Mesenchymal stem cell (in vitro differentiated cells and primary cell): ENCODE results near the gene TM9SF3.

Experiments
- DNase-seq: peaks from one replicate; pipeline ENCODE4 v3.0.0-alpha.2; 2013
- H2AFZ ChIP-seq: one replicate; pipeline ENCODE4 v1.6.1; 2013; ENCODE audit warnings: low read depth, mild to moderate bottlenecking, control low read depth, inconsistent platforms, low read length, moderate library complexity
- H2AK5ac ChIP-seq: 2 replicates; pipeline ENCODE4 v1.6.1; 2013; ENCODE audit warnings: low read length, moderate library complexity, mild to moderate bottlenecking, inconsistent platforms; ENCODE audit not compliant: severe bottlenecking
- H2BK120ac ChIP-seq: one replicate; pipeline ENCODE4 v1.6.1; 2013; ENCODE audit warnings: low read depth, mild to moderate bottlenecking, inconsistent platforms, low read length, moderate library complexity
- H2BK12ac ChIP-seq, 2 experiments: one replicate each; pipeline ENCODE4 v1.6.1; 2013; ENCODE audit warnings: inconsistent platforms in 2 of 2, low read length in 2 of 2, mild to moderate bottlenecking in 2 of 2, moderate library complexity in 2 of 2, control low read depth in 1 of 2
- H2BK15ac ChIP-seq: one replicate; pipeline ENCODE4 v1.6.1; 2013; ENCODE audit warnings: mild to moderate bottlenecking, low read depth, inconsistent platforms; ENCODE audit not compliant: poor library complexity, severe bottlenecking
- H2BK5ac ChIP-seq: 2 replicates; pipeline ENCODE4 v1.6.1; 2013; ENCODE audit warnings: low read depth, mild to moderate bottlenecking, low read length, control low read depth, inconsistent platforms; ENCODE audit not compliant: poor library complexity, severe bottlenecking
- H3K14ac ChIP-seq, 2 experiments: one replicate each; pipeline ENCODE4 v1.6.1; 2013; ENCODE audit warnings: inconsistent platforms in 2 of 2, low read length in 2 of 2, control low read depth in 1 of 2, mild to moderate bottlenecking in 1 of 2, moderate library complexity in 1 of 2
- H3K18ac ChIP-seq, 2 experiments: one replicate each; pipeline ENCODE4 v1.6.1; 2013; ENCODE audit warnings: inconsistent platforms in 2 of 2, low read length in 2 of 2, control low read depth in 1 of 2, low read depth in 1 of 2, mild to moderate bottlenecking in 1 of 2
- H3K23ac ChIP-seq, 2 experiments: one replicate each; pipeline ENCODE4 v1.6.1; 2013; ENCODE audit warnings: inconsistent platforms in 2 of 2, low read length in 2 of 2, mild to moderate bottlenecking in 2 of 2, moderate library complexity in 2 of 2, control low read depth in 1 of 2
- H3K27ac ChIP-seq: 2 replicates; pipeline ENCODE4 v1.5.1; 2013; ENCODE audit warnings: mild to moderate bottlenecking, moderate library complexity, low read length, control low read depth, inconsistent platforms; ENCODE audit not compliant: poor library complexity, severe bottlenecking
- H3K27me3 ChIP-seq, 2 experiments: 2 replicates each; pipeline versions ENCODE4 v1.6.1 to v1.7.0; 2013; ENCODE audit warnings: low read length in 2 of 2, mild to moderate bottlenecking in 2 of 2, moderate library complexity in 2 of 2, control low read depth in 1 of 2, inconsistent platforms in 1 of 2; ENCODE audit not compliant: control insufficient read depth in 1 of 2, insufficient read depth in 1 of 2
- H3K36me3 ChIP-seq, 2 experiments: 2 replicates each; pipeline versions ENCODE4 v1.6.1 to v1.7.0; 2013; ENCODE audit warnings: low read length in 2 of 2, control low read depth in 1 of 2, inconsistent platforms in 1 of 2, low read depth in 1 of 2, mild to moderate bottlenecking in 1 of 2; ENCODE audit not compliant: insufficient read depth in 2 of 2, control insufficient read depth in 1 of 2
- H3K4ac ChIP-seq, 2 experiments: one replicate each; pipeline ENCODE4 v1.6.1; 2013; ENCODE audit warnings: inconsistent platforms in 2 of 2, low read length in 2 of 2, mild to moderate bottlenecking in 2 of 2, moderate library complexity in 2 of 2, control low read depth in 1 of 2, low read depth in 1 of 2
- H3K4me1 ChIP-seq: 2 replicates; pipeline ENCODE4 v1.6.1; 2013; ENCODE audit warnings: low read depth, low read length, control low read depth; ENCODE audit not compliant: control insufficient read depth, insufficient read depth
- H3K4me2 ChIP-seq: 2 replicates; pipeline ENCODE4 v1.6.1; 2013; ENCODE audit warnings: low read length, mild to moderate bottlenecking, inconsistent platforms; ENCODE audit not compliant: poor library complexity, severe bottlenecking
- H3K4me3 ChIP-seq, 2 experiments: 2 replicates each; pipeline versions ENCODE4 v1.5.1 to v1.7.0; 2013; ENCODE audit warnings: low read length in 2 of 2, mild to moderate bottlenecking in 2 of 2, control low read depth in 1 of 2, low read depth in 1 of 2; ENCODE audit not compliant: insufficient read depth in 1 of 2
- H3K79me1 ChIP-seq: replicated peaks from 2 replicates; pipeline ENCODE4 v1.6.1; 2013; ENCODE audit warnings: mild to moderate bottlenecking, control low read depth, low read length, inconsistent platforms; ENCODE audit not compliant: poor library complexity, severe bottlenecking
- H3K9ac ChIP-seq: 2 replicates; pipeline ENCODE4 v1.7.0; 2013; ENCODE audit warnings: mild to moderate bottlenecking, low read length, moderate library complexity
- H3K9me3 ChIP-seq: 2 replicates; pipeline ENCODE4 v1.7.0; 2013; ENCODE audit warnings: mild to moderate bottlenecking, low read length; ENCODE audit not compliant: control insufficient read depth
- H4K8ac ChIP-seq: one replicate; pipeline ENCODE4 v1.6.1; 2013; ENCODE audit warnings: inconsistent platforms, mild to moderate bottlenecking, low read length, moderate library complexity
- H4K91ac ChIP-seq: one replicate; pipeline ENCODE4 v1.6.1; 2013; ENCODE audit warnings: mild to moderate bottlenecking, low read length, inconsistent platforms
- WGBS: methylation state at CpG from one replicate; pipeline ENCODE4 v1.1.7; 2013; ENCODE audit warnings: mixed read lengths; 5-methylcytosine and 5-hydroxymethylcytosine counted together

Gene TM9SF3

DNA sequence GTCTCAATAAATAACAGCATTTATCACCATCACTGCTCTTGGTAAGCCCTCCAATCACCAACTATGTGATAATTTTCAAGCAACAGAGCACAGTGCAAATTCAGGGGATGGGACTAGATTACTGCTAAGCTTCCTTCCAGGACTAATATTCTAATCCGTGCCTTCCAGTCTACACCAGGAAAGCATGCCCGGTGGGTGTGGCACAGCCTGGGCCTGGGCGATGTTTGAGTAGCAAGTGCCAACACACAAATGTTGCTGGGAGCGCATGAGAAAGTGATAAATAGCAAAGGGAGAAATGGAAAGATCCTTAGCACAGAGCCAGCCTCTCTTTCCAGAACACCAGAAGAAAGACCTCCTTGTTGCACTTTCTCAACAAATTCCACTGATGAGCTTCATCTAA lies 13.5 kb upstream of the TM9SF3 start:
- no peaks in the 10 kb centered on the region for H3K36me3 ChIP-seq
- no peak overlapping the region for H3K18ac ChIP-seq
- no peak overlapping the region for H3K4me2 ChIP-seq
- H3K9ac ChIP-seq: no peak overlapping the region
- no peak overlapping the region for H3K14ac ChIP-seq
- H4K8ac ChIP-seq: no peak overlapping the region
- no peak for DNase-seq
- no peak overlapping the region for H2AK5ac ChIP-seq
- H4K91ac ChIP-seq: no peak overlapping the region
- no peak overlapping the region for H3K4ac ChIP-seq
- H2BK12ac ChIP-seq: no peak overlapping the region
- H2BK5ac ChIP-seq: no peak overlapping the region
- no peak overlapping the region for H2BK15ac ChIP-seq
- no peaks in the 10 kb centered on the region for H3K79me1 ChIP-seq
- H2AFZ ChIP-seq: no peak overlapping the region
- H3K23ac ChIP-seq: no peak overlapping the region
- H3K9me3 ChIP-seq: peaks cover 19% of the 10 kb centered on the region
- H3K4me3 ChIP-seq: no peak overlapping the region
- no peak overlapping the region for H3K27ac ChIP-seq
- H3K27me3 ChIP-seq: peaks cover 9 to 15% of the 10 kb centered on the region in 2 experiments
- H2BK120ac ChIP-seq: no peak overlapping the region
- 100% methylated on average over 4 of the region's 4 CpGs for WGBS
- no peaks in the 10 kb centered on the region for H3K4me1 ChIP-seq

DNA sequence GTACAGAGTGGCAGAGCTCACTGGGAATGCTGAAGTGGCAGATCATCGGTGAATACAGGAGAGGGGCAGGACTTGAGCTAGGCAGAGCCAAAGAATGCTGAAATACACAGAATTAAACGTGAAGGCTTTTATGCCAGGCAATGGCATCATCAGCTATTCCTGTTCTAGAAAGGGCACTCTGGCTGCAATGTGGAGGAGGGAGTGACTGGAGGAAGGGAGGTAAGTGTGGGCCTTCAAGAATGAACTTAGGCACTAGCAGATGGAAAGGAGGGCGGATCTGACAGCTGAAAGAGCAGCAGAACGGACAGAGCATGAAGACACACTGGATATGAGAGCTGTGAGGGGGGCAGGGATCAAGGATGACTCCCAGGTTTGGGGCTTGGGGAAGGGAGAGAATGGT lies 12.0 kb upstream of the TM9SF3 start:
- H3K4me2 ChIP-seq: no peak overlapping the region
- no peak overlapping the region for H3K14ac ChIP-seq
- no peak overlapping the region for H2BK5ac ChIP-seq
- H2AFZ ChIP-seq: no peak overlapping the region
- no peak for DNase-seq
- WGBS: 78% methylated on average over 4 of the region's 4 CpGs
- H3K18ac ChIP-seq: no peak overlapping the region
- no peak overlapping the region for H4K91ac ChIP-seq
- no peaks in the 10 kb centered on the region for H3K4me1 ChIP-seq
- H3K9ac ChIP-seq: no peak overlapping the region
- H2BK120ac ChIP-seq: no peak overlapping the region
- no peak overlapping the region for H3K4ac ChIP-seq
- H3K27ac ChIP-seq: no peak overlapping the region
- H3K36me3 ChIP-seq: no peaks in the 10 kb centered on the region
- H3K4me3 ChIP-seq: no peak overlapping the region
- no peak overlapping the region for H3K23ac ChIP-seq
- peaks cover 28% of the 10 kb centered on the region for H3K9me3 ChIP-seq
- H3K27me3 ChIP-seq: peaks cover 9 to 15% of the 10 kb centered on the region in 2 experiments
- H2BK15ac ChIP-seq: no peak overlapping the region
- no peak overlapping the region for H2BK12ac ChIP-seq
- no peaks in the 10 kb centered on the region for H3K79me1 ChIP-seq
- H2AK5ac ChIP-seq: no peak overlapping the region
- no peak overlapping the region for H4K8ac ChIP-seq

DNA sequence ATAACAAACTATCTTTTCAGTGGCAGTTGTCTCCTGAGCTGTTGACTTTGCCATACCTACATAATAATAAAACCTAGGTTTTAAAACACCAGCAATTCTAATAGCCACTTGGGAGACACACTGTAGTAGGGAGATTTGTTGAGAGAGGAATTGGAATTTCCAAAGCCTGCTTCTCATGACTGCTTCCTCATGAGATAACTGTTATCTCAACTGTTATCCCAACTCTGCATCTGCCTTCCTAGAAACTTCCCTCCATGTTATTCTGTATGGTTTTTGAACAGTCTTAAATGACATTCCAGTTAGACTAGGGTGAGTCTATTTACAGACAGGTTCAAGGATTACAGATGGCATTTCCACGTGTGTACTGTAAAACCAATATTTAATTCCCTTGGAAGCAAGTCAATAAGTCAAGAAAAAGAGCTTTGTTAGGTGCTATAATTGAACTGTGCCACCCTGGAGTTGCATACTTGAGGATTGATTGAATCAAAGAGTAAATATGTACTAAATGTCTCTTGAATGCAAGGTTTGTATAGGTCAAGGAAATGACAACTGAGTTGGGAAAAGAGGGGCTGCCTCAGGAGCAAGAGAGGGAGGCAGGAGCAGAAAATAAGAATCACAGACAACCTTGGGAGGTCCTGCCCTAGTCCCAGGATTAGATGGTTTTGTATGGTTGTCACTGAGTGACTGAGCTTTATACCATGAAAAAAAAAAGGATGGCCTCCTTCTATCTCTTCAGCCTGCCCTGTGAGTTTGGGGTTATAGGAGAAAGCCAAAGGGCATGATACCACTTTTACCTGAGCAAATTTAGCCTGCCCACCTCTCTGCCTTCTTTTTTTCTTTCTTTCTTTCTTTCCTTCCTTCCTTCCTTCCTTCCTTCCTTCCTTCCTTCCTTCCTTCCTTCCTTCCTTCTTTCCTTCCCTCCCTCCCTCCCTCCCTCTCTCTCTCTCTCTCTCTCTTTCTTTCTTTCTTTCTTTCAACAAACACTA lies 9.9 kb upstream of the TM9SF3 start:
- Histone ChIP-seq H3K4me2 (no peak overlapping the region), H4K91ac (no peak overlapping the region), H3K27me3 (peaks cover 9 to 15% of the 10 kb centered on the region in 2 experiments), H3K18ac (no peak overlapping the region), H3K27ac (no peak overlapping the region), H2BK5ac (no peak overlapping the region), H2BK120ac (no peak overlapping the region), H3K79me1 (no peaks in the 10 kb centered on the region), H4K8ac (no peak overlapping the region), H2BK15ac (no peak overlapping the region), H3K36me3 (no peaks in the 10 kb centered on the region), H2AFZ (no peak overlapping the region), H2AK5ac (no peak overlapping the region), H3K14ac (no peak overlapping the region), H3K4me1 (no peaks in the 10 kb centered on the region), H3K9ac (no peak overlapping the region), H3K9me3 (peaks cover 41% of the 10 kb centered on the region), H3K4ac (no peak overlapping the region), H3K23ac (no peak overlapping the region), H3K4me3 (no peak overlapping the region), H2BK12ac (no peak overlapping the region)
- DNase-seq: no peak
- whole genome bisulfite sequencing: 100% methylated on average over 1 of the region's 1 CpG

DNA sequence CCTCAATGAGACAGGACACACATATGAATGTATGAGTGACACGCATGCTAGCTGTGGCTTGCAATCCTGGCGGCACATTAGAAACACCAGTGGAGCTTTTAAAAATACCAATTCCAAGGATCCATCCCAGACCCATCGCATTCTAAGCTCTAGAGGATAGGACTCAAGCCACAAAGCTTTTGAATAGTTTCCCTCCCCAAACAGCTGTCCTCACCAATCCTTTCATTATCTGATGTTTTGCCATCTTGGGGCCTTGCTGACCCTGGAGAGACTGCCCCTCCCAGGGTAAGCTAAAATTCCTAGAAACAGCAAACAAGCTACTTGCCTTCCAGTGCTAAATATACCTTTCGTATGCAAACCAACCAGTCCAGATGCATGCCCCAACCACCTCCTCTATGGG lies 8.9 kb upstream of the TM9SF3 start:
- no peak overlapping the region for H2BK15ac ChIP-seq
- no peak overlapping the region for H3K18ac ChIP-seq
- no peak overlapping the region for H3K4ac ChIP-seq
- peaks cover 9 to 15% of the 10 kb centered on the region in 2 experiments for H3K27me3 ChIP-seq
- H3K4me2 ChIP-seq: no peak overlapping the region
- H2AK5ac ChIP-seq: no peak overlapping the region
- H2BK12ac ChIP-seq: no peak overlapping the region
- no peak overlapping the region for H2BK5ac ChIP-seq
- H3K79me1 ChIP-seq: no peaks in the 10 kb centered on the region
- H3K4me3 ChIP-seq: no peak overlapping the region
- H3K9ac ChIP-seq: no peak overlapping the region
- WGBS: 94% methylated on average over 4 of the region's 4 CpGs
- no peak overlapping the region for H4K8ac ChIP-seq
- no peak overlapping the region for H3K27ac ChIP-seq
- H4K91ac ChIP-seq: no peak overlapping the region
- no peak overlapping the region for H3K23ac ChIP-seq
- H2BK120ac ChIP-seq: no peak overlapping the region
- peaks cover 41% of the 10 kb centered on the region for H3K9me3 ChIP-seq
- no peak overlapping the region for H2AFZ ChIP-seq
- H3K36me3 ChIP-seq: no peaks in the 10 kb centered on the region
- DNase-seq: no peak
- H3K14ac ChIP-seq: no peak overlapping the region
- H3K4me1 ChIP-seq: no peaks in the 10 kb centered on the region
